ENCODE results near the gene CEMIP. TPM values are rescaled to one million over a fixed set of nuclear protein-coding genes. Genes with fewer than 3 reads are reported as not detected.

CEMIP gene
- total RNA-seq, 2 donors from 2014 or later = 0.04 to 0.05 TPM

GRCh38 chr15:80912673-80913072 is 133.5 kb downstream of the CEMIP start:
- no peaks in the 10 kb centered on the region for H3K4me1 Mint-ChIP-seq
- H3K36me3 Mint-ChIP-seq (ENCODE audit: low read depth) = peaks cover 13% of the 10 kb centered on the region
- no peak for ATAC-seq (replicated peaks)
- H3K4me3 Mint-ChIP-seq = no peak overlapping the region
- no peaks in the 10 kb centered on the region for H3K27me3 Mint-ChIP-seq
- H3K9me3 Mint-ChIP-seq = no peaks in the 10 kb centered on the region
- H3K27ac Mint-ChIP-seq = no peak overlapping the region

- Mint-ChIP-seq H3K4me3 (no peak overlapping the region), H3K36me3 (ENCODE audit: low read depth) (peaks cover 13% of the 10 kb centered on the region), H3K27me3 (no peaks in the 10 kb centered on the region), H3K27ac (no peak overlapping the region), H3K4me1 (no peaks in the 10 kb centered on the region), H3K9me3 (no peaks in the 10 kb centered on the region)
- no peak for ATAC-seq (replicated peaks)
Observed at GRCh38 chr15:80913541-80913940, 134.4 kb downstream of the CEMIP start.

GRCh38 chr15:80915472-80915871 is 136.3 kb downstream of the CEMIP start:
- H3K4me1 Mint-ChIP-seq = no peaks in the 10 kb centered on the region
- H3K9me3 Mint-ChIP-seq = no peaks in the 10 kb centered on the region
- H3K36me3 Mint-ChIP-seq (ENCODE audit: low read depth) = peaks cover 3% of the 10 kb centered on the region
- no peak overlapping the region for H3K27ac Mint-ChIP-seq
- H3K4me3 Mint-ChIP-seq = no peak overlapping the region
- H3K27me3 Mint-ChIP-seq = no peaks in the 10 kb centered on the region
- no peak for ATAC-seq (replicated peaks)

- ATAC-seq (replicated peaks) = no peak
- Mint-ChIP-seq H3K9me3 (no peaks in the 10 kb centered on the region), H3K4me3 (no peak overlapping the region), H3K27ac (no peak overlapping the region), H3K27me3 (no peaks in the 10 kb centered on the region), H3K4me1 (no peaks in the 10 kb centered on the region), H3K36me3 (ENCODE audit: low read depth) (no peaks in the 10 kb centered on the region)
Observed at GRCh38 chr15:80916056-80916455, 136.9 kb downstream of the CEMIP start.

- Mint-ChIP-seq H3K36me3 (ENCODE audit: low read depth) (no peaks in the 10 kb centered on the region), H3K27me3 (no peaks in the 10 kb centered on the region), H3K4me3 (no peak overlapping the region), H3K4me1 (no peaks in the 10 kb centered on the region), H3K9me3 (no peaks in the 10 kb centered on the region), H3K27ac (no peak overlapping the region)
- no peak for ATAC-seq (replicated peaks)
Observed at GRCh38 chr15:80918196-80918783, 139.1 kb downstream of the CEMIP start.

- H3K27me3 Mint-ChIP-seq = no peaks in the 10 kb centered on the region
- H3K4me3 Mint-ChIP-seq = no peak overlapping the region
- H3K27ac Mint-ChIP-seq = no peak overlapping the region
- H3K9me3 Mint-ChIP-seq = no peaks in the 10 kb centered on the region
- H3K36me3 Mint-ChIP-seq (ENCODE audit: low read depth) = no peaks in the 10 kb centered on the region
- no peaks in the 10 kb centered on the region for H3K4me1 Mint-ChIP-seq
- peak; percentile 60 for ATAC-seq (replicated peaks)
Observed at GRCh38 chr15:80920271-80920699, 141.1 kb downstream of the CEMIP start.

GRCh38 chr15:80921736-80922410 is 142.7 kb downstream of the CEMIP start:
- no peaks in the 10 kb centered on the region for H3K4me1 Mint-ChIP-seq
- H3K27me3 Mint-ChIP-seq = no peaks in the 10 kb centered on the region
- H3K4me3 Mint-ChIP-seq = no peak overlapping the region
- H3K27ac Mint-ChIP-seq = no peak overlapping the region
- no peaks in the 10 kb centered on the region for H3K9me3 Mint-ChIP-seq
- no peaks in the 10 kb centered on the region for H3K36me3 Mint-ChIP-seq (ENCODE audit: low read depth)
- ATAC-seq (replicated peaks) = no peak

- peak; percentile 83 for ATAC-seq (replicated peaks)
- Mint-ChIP-seq H3K4me3 (no peak overlapping the region), H3K36me3 (ENCODE audit: low read depth) (no peaks in the 10 kb centered on the region), H3K27ac (no peak overlapping the region), H3K27me3 (no peaks in the 10 kb centered on the region), H3K4me1 (no peaks in the 10 kb centered on the region), H3K9me3 (no peaks in the 10 kb centered on the region)
Observed at GRCh38 chr15:80923668-80924067, 144.5 kb downstream of the CEMIP start.

GRCh38 chr15:80924278-80924677 is 145.1 kb downstream of the CEMIP start:
- H3K36me3 Mint-ChIP-seq (ENCODE audit: low read depth) = no peaks in the 10 kb centered on the region
- H3K9me3 Mint-ChIP-seq = no peaks in the 10 kb centered on the region
- H3K4me1 Mint-ChIP-seq = no peaks in the 10 kb centered on the region
- no peak for ATAC-seq (replicated peaks)
- no peak overlapping the region for H3K4me3 Mint-ChIP-seq
- H3K27ac Mint-ChIP-seq = no peak overlapping the region
- H3K27me3 Mint-ChIP-seq = no peaks in the 10 kb centered on the region

- Mint-ChIP-seq H3K4me3 (no peak overlapping the region), H3K4me1 (no peaks in the 10 kb centered on the region), H3K27me3 (no peaks in the 10 kb centered on the region), H3K36me3 (ENCODE audit: low read depth) (no peaks in the 10 kb centered on the region), H3K27ac (no peak overlapping the region), H3K9me3 (no peaks in the 10 kb centered on the region)
- no peak for ATAC-seq (replicated peaks)
Observed at GRCh38 chr15:80925597-80926059, 146.5 kb downstream of the CEMIP start.

- Mint-ChIP-seq H3K36me3 (ENCODE audit: low read depth) (no peaks in the 10 kb centered on the region), H3K9me3 (no peaks in the 10 kb centered on the region), H3K4me1 (no peaks in the 10 kb centered on the region), H3K27me3 (no peaks in the 10 kb centered on the region), H3K4me3 (no peak overlapping the region), H3K27ac (no peak overlapping the region)
- no peak for ATAC-seq (replicated peaks)
Observed at GRCh38 chr15:80926126-80926525, 147.0 kb downstream of the CEMIP start.

- no peak for ATAC-seq (replicated peaks)
- H3K9me3 Mint-ChIP-seq = no peaks in the 10 kb centered on the region
- no peak overlapping the region for H3K4me3 Mint-ChIP-seq
- H3K27ac Mint-ChIP-seq = peak overlapping the region; percentile 10
- H3K4me1 Mint-ChIP-seq = no peaks in the 10 kb centered on the region
- no peaks in the 10 kb centered on the region for H3K36me3 Mint-ChIP-seq (ENCODE audit: low read depth)
- no peaks in the 10 kb centered on the region for H3K27me3 Mint-ChIP-seq
Observed at GRCh38 chr15:80929225-80929624, 150.1 kb downstream of the CEMIP start.

- Mint-ChIP-seq H3K4me3 (no peak overlapping the region), H3K27ac (peak overlapping the region; percentile 10), H3K9me3 (no peaks in the 10 kb centered on the region), H3K27me3 (no peaks in the 10 kb centered on the region), H3K4me1 (peaks cover 2% of the 10 kb centered on the region), H3K36me3 (ENCODE audit: low read depth) (no peaks in the 10 kb centered on the region)
- ATAC-seq (replicated peaks) = no peak
Observed at GRCh38 chr15:80929689-80930088, 150.5 kb downstream of the CEMIP start.

GRCh38 chr15:80931191-80931590 is 152.0 kb downstream of the CEMIP start:
- Mint-ChIP-seq H3K27ac (no peak overlapping the region), H3K36me3 (ENCODE audit: low read depth) (no peaks in the 10 kb centered on the region), H3K4me3 (no peak overlapping the region), H3K27me3 (no peaks in the 10 kb centered on the region), H3K9me3 (no peaks in the 10 kb centered on the region), H3K4me1 (peaks cover 5% of the 10 kb centered on the region)
- no peak for ATAC-seq (replicated peaks)

- no peaks in the 10 kb centered on the region for H3K9me3 Mint-ChIP-seq
- H3K4me3 Mint-ChIP-seq = no peak overlapping the region
- H3K27me3 Mint-ChIP-seq = no peaks in the 10 kb centered on the region
- peaks cover 5% of the 10 kb centered on the region for H3K4me1 Mint-ChIP-seq
- no peak overlapping the region for H3K27ac Mint-ChIP-seq
- ATAC-seq (replicated peaks) = no peak
- peaks cover 6% of the 10 kb centered on the region for H3K36me3 Mint-ChIP-seq (ENCODE audit: low read depth)
Observed at GRCh38 chr15:80931721-80932512, 152.7 kb downstream of the CEMIP start.

Measured in activated T-helper 17 cell treated with anti-CD3 and anti-CD28 coated beads, Interleukin-2, amount 50 U/mL, for 72 hours (primary cell).